Motor neuron (in vitro differentiated cells): ENCODE results near the gene SPATS1. TPM values are rescaled to one million over a fixed set of nuclear protein-coding genes. Genes with fewer than 3 reads are reported as not detected.
A peak's percentile ranks its signal among the peaks of the same experiment; 100 is the strongest.

Experiments used
- ATAC-seq, 8 experiments: fragments of 200-7000 bp; cut with Tn5 transposase; replicated peaks in 6 of 8; 2 replicates each; pipeline ENCODE4 v1.8.0; 2021; ENCODE audit warnings: mild to moderate bottlenecking in 8 of 8, moderate library complexity in 8 of 8
- H3K27ac ChIP-seq, 2 donors: fragments of 250-450 bp; sonication (Bioruptor Pico); 2 replicates each; pipeline ENCODE4 v1.9.0; 2021; ENCODE audit warnings: antibody characterized with exemption in 2 of 2, mild to moderate bottlenecking in 2 of 2, moderate library complexity in 1 of 2
- H3K4me1 ChIP-seq, 2 donors: fragments of 250-450 bp; sonication (Bioruptor Pico); replicated peaks in 1 of 2; 2 replicates each; pipeline ENCODE4 v1.6.1; 2021; ENCODE audit warnings: antibody characterized with exemption in 2 of 2, mild to moderate bottlenecking in 2 of 2, moderate library complexity in 1 of 2
- H3K4me3 ChIP-seq, 5 donors: fragments of 250-450 bp; sonication (Bioruptor Pico); 2 replicates each; pipeline ENCODE4 v1.9.0; 2021; ENCODE audit warnings: antibody characterized with exemption in 5 of 5, mild to moderate bottlenecking in 5 of 5, moderate library complexity in 4 of 5
- WGBS, 10 experiments: fragments of 450-650 bp; shearing (Covaris generic); methylation state at CpG; one replicate each; pipeline ENCODE4 v1.0.0; 2022; 5-methylcytosine and 5-hydroxymethylcytosine counted together
- in situ Hi-C, 9 experiments: fragments of 400-800 bp; cut with MboI; loops; one replicate each; pipeline ENCODE4 v1.15.0; 2021; ENCODE audit warnings: low sequenced_read_pairs in 9 of 9, low pct_unique_long_range_greater_than_20kb in 2 of 9; ENCODE audit not compliant: unreplicated experiment in 9 of 9
- total RNA-seq, 8 experiments: library from RNA; unstranded; fragments of 300-600 nt; gene quantifications; 2 replicates each; pipeline versions ENCODE4 v1.2.3 to v1.2.4, GENCODE V29; 2022

The SPATS1 gene, protein sequence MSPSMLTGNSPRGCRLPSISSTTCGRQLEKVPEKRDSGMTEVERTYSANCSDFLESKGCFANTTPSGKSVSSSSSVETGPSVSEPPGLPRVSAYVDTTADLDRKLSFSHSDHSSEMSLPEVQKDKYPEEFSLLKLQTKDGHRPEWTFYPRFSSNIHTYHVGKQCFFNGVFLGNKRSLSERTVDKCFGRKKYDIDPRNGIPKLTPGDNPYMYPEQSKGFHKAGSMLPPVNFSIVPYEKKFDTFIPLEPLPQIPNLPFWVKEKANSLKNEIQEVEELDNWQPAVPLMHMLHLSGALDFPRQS
- not detected for total RNA-seq

DNA sequence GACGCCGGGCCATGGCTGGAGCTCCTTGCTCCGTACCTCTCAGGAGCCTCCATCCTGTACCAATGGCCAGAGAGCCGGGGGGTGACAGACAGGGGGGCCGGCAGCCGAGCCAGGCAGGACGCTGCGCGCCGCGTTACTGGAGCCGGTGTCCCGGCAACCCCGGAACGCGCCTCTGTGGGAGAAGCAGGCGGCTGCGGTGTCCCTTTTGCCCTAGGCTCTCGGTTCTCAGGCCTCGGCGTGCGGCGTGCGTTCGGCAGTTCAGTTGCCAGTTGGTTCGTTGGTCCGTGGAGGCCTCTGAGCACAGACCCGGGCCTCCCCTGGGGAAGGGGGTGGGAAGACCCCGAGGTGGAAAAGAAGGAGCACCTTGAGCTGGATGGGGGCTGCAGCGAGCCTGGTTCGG lies at the start of gene SPATS1:
SPATS1 (plus strand) TSS at position 162 of the 400 bp plus-strand sequence. CDS start 446 bp downstream, outside the sequence.
- in situ Hi-C loops: loop anchor here in 1 of 9 experiments (25.0 kb wide), 1 partner anchor 180 kb away; the partner anchor contains the start of gene CAPN11
- 0 to 65% (median 50%) methylated on average over 1 to 17 of the region's 31 CpGs; no CpG with 5 or more reads in 7 of the 10 experiments for WGBS, 10 experiments
- ATAC-seq: peak; percentile 39 to 84 (median 65)
- Histone ChIP-seq H3K4me3 (no peak within 1 kb of the TSS), H3K4me1 (peaks cover 14 to 24% of the 10 kb centered on the region in 2 donors), H3K27ac (no peak within 1 kb of the TSS)

GRCh38 chr6:44292661-44293365 lies 49.6 kb upstream of the SPATS1 start:
- peaks cover 2 to 7% of the 10 kb centered on the region in 2 donors for H3K4me1 ChIP-seq
- in situ Hi-C loops: no loop called here
- no peak overlapping the region for H3K27ac ChIP-seq
- 42 to 83% (median 67%) methylated on average over 1 to 3 of the region's 4 CpGs; no CpG with 5 or more reads in 4 of the 10 experiments for WGBS, 10 experiments
- H3K4me3 ChIP-seq: no peak overlapping the region
- ATAC-seq: no peak

DNA sequence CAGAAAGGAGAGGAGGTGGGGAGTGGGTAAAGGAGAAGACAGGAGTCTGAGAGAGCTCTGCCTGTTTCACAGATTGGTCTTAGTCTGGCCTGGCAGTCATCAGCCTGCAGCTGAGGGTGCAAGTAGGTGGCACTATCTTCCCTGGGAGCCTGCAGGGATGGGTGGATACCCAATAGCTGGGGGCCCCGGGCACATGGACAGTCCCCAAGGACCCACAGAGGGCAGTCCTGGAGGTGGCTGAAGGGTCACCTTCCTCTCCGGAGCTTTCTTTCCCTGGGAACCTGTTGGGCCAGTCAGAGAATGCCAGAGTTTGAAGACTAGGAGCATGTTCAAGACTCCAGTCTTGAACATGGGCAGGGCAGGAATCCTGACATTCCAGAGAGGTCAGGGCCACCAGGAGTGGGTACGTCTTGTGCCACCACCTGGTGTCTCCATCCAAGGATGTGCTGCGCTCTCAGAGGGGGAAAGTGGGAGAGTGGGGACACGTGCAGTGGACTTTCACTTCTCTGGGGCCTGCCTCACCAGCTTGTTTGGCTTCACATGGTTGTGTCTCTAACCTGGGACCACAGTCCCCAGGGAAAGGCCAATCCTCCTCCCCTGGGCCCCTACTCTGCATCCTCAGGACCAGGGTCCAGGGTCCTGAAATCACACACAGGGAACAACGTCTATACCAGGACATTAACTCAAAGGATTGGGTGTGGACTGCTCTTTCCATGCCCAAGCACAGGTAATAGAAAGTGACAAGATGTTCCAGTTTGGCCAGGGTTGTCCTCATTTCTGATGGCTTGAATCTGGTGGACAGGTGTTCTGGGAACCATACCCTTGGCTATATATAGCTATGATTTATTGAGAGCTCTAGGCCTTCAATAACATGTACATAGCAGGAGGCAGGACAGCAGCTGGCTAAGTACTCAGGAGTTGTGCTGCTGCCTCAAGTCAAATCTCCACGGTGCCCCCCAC lies 47.3 kb upstream of the SPATS1 start:
- in situ Hi-C loops: no loop called here
- H3K4me1 ChIP-seq: peaks cover 7 to 13% of the 10 kb centered on the region in 2 donors
- no peak overlapping the region for H3K27ac ChIP-seq
- H3K4me3 ChIP-seq: no peak overlapping the region
- ATAC-seq: no peak
- 34 to 100% (median 60%) methylated on average over 1 to 3 of the region's 7 CpGs; no CpG with 5 or more reads in 1 of the 10 experiments for WGBS, 10 experiments

DNA sequence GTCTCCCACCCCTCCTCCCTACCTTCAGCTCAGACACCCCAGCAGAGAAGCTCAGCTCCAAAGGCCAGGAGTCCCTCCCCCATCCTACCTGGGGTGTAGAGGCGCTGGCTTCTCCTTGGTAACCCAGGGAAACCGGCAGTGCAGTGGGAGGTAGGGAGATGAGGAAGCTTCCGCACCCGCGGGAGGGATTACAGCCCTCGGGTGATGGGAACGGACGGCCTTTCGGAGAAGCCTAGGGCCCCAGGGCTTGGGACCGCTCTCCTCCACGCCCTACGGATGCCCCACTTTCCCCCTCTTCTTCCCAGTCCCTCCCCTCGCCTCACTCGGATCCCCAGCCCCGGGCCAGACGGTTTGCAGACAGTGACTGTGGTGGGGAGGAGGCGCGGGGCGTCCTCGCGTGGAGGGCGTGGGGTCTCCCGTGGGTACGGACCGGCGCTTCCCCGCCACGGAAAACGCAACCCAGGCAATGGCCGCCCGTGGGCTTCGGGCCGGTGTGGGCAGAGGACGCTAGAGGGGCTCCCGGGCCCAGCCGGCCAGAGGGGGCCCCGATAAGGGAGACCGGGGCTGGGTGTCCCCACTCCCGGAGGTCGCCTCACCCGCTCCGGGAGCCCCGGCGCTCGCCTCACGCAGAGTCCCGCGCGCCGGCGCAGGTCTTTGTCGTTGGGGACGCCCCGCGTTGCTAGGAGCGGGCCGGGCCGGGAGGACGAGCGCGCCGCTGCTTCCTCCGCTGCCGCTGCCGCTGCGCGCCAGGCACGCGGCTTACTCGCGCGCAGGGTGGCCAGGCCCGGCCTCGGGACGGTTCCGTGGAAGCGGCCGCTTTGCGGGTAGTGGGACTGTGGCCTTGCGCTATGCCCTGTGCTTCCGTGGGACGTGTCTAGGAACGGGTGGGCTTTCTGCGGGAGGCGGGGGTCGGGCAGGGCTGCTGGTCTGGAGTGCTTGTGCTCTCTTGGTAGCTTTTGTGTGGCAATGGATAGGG lies 45.1 kb upstream of the SPATS1 start:
- Histone ChIP-seq H3K4me3 (peak overlapping the region; percentile 52 to 61 (median 53)), H3K4me1 (peaks cover 7 to 13% of the 10 kb centered on the region in 2 donors), H3K27ac (no peak overlapping the region)
- peak; percentile 82 to 91 (median 89) for ATAC-seq
- in situ Hi-C loops: no loop called here
- WGBS, 10 experiments: 0% methylated on average over 1 to 26 of the region's 86 CpGs; no CpG with 5 or more reads in 8 of the 10 experiments

GRCh38 chr6:44298055-44298803 lies 44.2 kb upstream of the SPATS1 start:
- in situ Hi-C loops: no loop called here
- H3K4me3 ChIP-seq: peak overlapping the region; percentile 52 to 61 (median 53)
- WGBS, 10 experiments: 27 to 100% (median 57%) methylated on average over 1 to 10 of the region's 20 CpGs; no CpG with 5 or more reads in 2 of the 10 experiments
- no peak overlapping the region for H3K27ac ChIP-seq
- H3K4me1 ChIP-seq: peaks cover 7 to 13% of the 10 kb centered on the region in 2 donors
- ATAC-seq: peak in 7 of 8 experiments; percentile 1 to 19 (median 12)

DNA sequence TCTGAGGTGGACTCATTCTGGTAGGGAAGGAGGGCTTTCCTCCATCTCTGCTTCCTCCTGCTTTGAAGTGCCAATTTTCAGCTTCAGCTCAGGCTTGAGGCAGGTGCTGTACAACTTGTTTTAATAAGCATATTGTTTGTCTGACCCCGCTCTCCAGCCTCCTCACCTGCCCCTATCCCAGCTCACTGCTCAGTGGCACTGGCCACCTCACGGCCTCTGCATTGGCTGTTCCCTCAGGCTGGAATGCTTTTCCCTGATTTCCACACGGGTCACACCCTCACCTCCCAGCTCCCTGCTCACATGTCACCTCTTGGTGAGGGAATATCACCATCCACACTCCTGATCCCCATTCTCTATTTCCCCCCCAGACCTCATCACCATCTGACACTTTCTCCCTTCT lies 43.6 kb upstream of the SPATS1 start:
- H3K4me3 ChIP-seq: no peak overlapping the region
- H3K27ac ChIP-seq: no peak overlapping the region
- no peak for ATAC-seq
- in situ Hi-C loops: no loop called here
- WGBS, 10 experiments: 0 to 93% (median 43%) methylated on average over 1 to 2 of the region's 3 CpGs; no CpG with 5 or more reads in 6 of the 10 experiments
- peaks cover 7 to 13% of the 10 kb centered on the region in 2 donors for H3K4me1 ChIP-seq

DNA sequence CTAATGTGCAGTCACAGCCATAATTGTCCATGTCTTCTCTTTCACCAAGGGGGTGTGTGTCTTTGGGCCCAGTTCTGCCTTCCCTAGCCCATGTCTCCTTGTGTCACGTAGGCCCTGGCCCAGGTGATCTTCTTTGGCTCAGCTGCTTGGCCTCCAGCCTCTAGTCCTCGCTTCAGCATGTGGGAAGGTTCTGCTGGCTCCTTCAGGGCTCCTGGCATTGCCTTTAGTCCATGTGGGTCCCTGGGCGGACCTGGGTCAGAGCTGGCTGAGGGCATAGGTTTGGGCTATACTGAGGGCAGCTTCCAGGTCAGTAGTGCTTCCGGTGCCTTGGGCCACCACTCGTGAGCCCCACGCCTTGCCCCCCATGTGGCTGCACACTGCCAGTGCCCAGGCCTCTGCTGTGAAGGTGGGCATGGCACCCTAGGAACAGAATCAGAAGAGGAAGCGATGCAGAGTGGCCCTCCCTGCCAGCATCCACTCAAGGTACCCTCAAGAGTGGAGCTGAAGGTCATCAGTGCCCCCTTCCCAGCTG lies 42.1 kb upstream of the SPATS1 start:
- no peak for ATAC-seq
- Histone ChIP-seq H3K4me3 (no peak overlapping the region), H3K4me1 (peaks cover 7 to 18% of the 10 kb centered on the region in 2 donors), H3K27ac (no peak overlapping the region)
- 0 to 88% (median 83%) methylated on average over 1 to 6 of the region's 7 CpGs; no CpG with 5 or more reads in 6 of the 10 experiments for WGBS, 10 experiments
- in situ Hi-C loops: no loop called here

DNA sequence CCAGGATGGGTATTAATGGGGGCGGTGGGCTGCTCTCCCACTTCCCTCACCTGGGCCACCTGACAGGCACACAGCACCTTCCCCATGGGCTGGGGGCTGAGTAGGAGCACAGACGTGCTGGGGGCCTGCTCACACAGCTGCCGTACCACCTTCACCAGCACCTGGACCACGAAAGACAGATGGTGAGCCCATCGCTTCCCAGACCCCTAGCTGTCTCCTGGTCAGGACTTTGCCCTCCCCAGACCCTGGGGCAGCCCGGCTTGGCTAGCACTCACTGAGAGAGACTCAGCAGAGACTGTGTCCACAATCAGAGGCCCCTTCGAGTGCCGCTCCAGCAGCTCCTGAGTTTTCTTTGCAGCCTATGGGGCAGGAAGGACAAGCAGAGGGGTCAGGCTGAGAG lies 41.3 kb upstream of the SPATS1 start:
- WGBS, 10 experiments: 90 to 100% (median 100%) methylated on average over 1 to 5 of the region's 8 CpGs; no CpG with 5 or more reads in 5 of the 10 experiments
- H3K4me3 ChIP-seq: no peak overlapping the region
- H3K4me1 ChIP-seq: peaks cover 7 to 23% of the 10 kb centered on the region in 2 donors
- in situ Hi-C loops: no loop called here
- no peak for ATAC-seq
- no peak overlapping the region for H3K27ac ChIP-seq

DNA sequence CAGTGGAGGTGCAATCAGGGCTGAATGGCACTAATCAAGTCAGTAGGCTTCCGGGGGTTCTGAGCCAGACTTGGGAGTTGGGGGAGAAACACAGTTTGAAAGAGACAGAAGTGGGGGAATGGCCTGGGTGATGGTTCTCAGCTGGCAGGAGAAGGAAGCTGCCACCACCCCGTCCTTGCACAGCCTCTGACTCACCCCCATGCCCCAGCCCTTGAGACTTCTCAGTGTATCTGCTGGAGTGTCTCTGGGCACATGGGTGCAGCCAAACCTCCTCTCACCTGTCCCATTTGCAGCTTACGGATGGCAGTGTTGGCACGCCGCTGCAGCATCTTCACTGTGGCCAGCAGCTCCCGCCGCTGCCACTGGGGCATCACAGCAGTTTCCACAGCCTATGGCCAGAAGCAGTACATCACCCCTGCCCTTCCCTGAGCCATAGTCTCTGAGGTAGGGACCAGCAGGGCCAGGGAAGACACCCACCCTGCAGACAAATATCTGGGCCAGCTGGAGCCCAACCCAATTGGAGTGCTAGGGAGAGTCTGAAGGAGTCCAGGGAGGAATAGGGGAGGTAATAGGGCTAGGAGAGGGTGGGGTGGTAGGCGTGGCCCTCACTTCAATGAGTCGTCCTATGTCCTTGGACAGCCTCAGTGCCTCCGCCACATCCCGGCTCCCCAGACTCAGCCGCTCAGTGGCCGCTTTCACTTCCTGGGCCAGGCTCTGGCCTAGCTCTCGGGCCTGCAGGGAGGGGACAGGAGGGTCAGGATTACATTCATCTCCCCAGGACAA lies 40.5 kb upstream of the SPATS1 start:
- in situ Hi-C loops: no loop called here
- ATAC-seq: peak in 1 of 8 experiments; percentile 24
- no peak overlapping the region for H3K4me3 ChIP-seq
- peaks cover 5 to 17% of the 10 kb centered on the region in 2 donors for H3K4me1 ChIP-seq
- H3K27ac ChIP-seq: no peak overlapping the region
- whole genome bisulfite sequencing, 10 experiments: 0 to 100% (median 95%) methylated on average over 1 to 11 of the region's 14 CpGs; no CpG with 5 or more reads in 4 of the 10 experiments

- peaks cover 5 to 15% of the 10 kb centered on the region in 2 donors for H3K4me1 ChIP-seq
- in situ Hi-C loops: no loop called here
- WGBS, 10 experiments: 80 to 97% (median 92%) methylated on average over 1 to 7 of the region's 12 CpGs; no CpG with 5 or more reads in 4 of the 10 experiments
- ATAC-seq: no peak
- no peak overlapping the region for H3K27ac ChIP-seq
- no peak overlapping the region for H3K4me3 ChIP-seq
Measured at GRCh38 chr6:44302856-44303255, 39.6 kb upstream of the SPATS1 start.
